Gastrocnemius medialis (tissue), 4 donors: ENCODE results near the gene MARK3. TPM values are rescaled to one million over a fixed set of nuclear protein-coding genes. Genes with fewer than 3 reads are reported as not detected.

Experiments used
- ATAC-seq, 2 donors: fragments of 150-250 bp; one replicate each; pipeline ENCODE4 v1.9.1; 2016
- DNase-seq, 2 donors: peaks; one replicate each; pipeline ENCODE4 v3.0.0-alpha.2; 2019
- H3K27ac ChIP-seq, 4 donors: fragments of 200-600 bp; sonication (generic); 1 replicate in 1 of 4; 2 replicates in 3 of 4; pipeline ENCODE4 v1.5.1; 2016 to 2018; ENCODE audit warnings: mild to moderate bottlenecking in 2 of 4, moderate library complexity in 1 of 4
- H3K27me3 ChIP-seq, 3 donors: fragments of 200-600 bp; sonication (generic) in 2 of 3; 1 replicate in 1 of 3; 2 replicates in 2 of 3; pipeline versions ENCODE4 v1.5.1 to v1.6.0; 2016 to 2019; ENCODE audit warnings: mild to moderate bottlenecking in 1 of 3, moderate library complexity in 1 of 3
- H3K36me3 ChIP-seq, 2 donors: fragments of 200-600 bp; sonication (generic) in 1 of 2; one replicate each; pipeline ENCODE4 v1.5.1; 2017 to 2018
- H3K4me1 ChIP-seq, 2 donors: fragments of 200-600 bp; sonication (generic) in 1 of 2; one replicate each; pipeline ENCODE4 v1.5.1; 2016 to 2017; ENCODE audit warnings: mild to moderate bottlenecking in 2 of 2
- H3K4me3 ChIP-seq, 4 donors: fragments of 200-600 bp; sonication (generic) in 3 of 4; 1 replicate in 1 of 4; 2 replicates in 3 of 4; pipeline ENCODE4 v1.5.1; 2016 to 2019; ENCODE audit warnings: mild to moderate bottlenecking in 2 of 4
- H3K9me3 ChIP-seq, 3 donors: fragments of 200-600 bp; sonication (generic) in 2 of 3; 1 replicate in 1 of 3; 2 replicates in 2 of 3; pipeline ENCODE4 v1.5.1; 2016 to 2019
- CTCF ChIP-seq, 5 experiments: fragments of 450-650 bp in 3 of 5; fragments of 200-600 bp in 2 of 5; sonication (generic) in 2 of 5; IDR thresholded peaks in 4 of 5; conservative IDR thresholded peaks in 1 of 5; 1 replicate in 4 of 5; 2 replicates in 1 of 5; pipeline ENCODE4 v1.5.1; 2016 to 2019; ENCODE audit warnings: antibody characterized with exemption in 5 of 5, mild to moderate bottlenecking in 3 of 5, moderate library complexity in 3 of 5
- POLR2A ChIP-seq, 2 donors: fragments of 450-650 bp; IDR thresholded peaks; one replicate each; pipeline ENCODE4 v1.6.1; 2017; ENCODE audit warnings: antibody characterized with exemption in 2 of 2, mild to moderate bottlenecking in 2 of 2, moderate library complexity in 2 of 2
- in situ Hi-C, 4 donors: fragments of 200-750 bp; cut with MboI; loops; one replicate each; pipeline versions ENCODE4 v1.15.0 to v1.8.0; 2017; ENCODE audit warnings: low sequenced_read_pairs in 4 of 4
- intact Hi-C: fragments of 100-400 bp; cut with DNase I; formaldehyde crosslinking; loops from one replicate; pipeline ENCODE4 v1.15.1; 2023; ENCODE audit warnings: low total_unique reads
- total RNA-seq, 4 donors: library from RNA; depleted of rRNA; stranded (reverse); fragments of >200 nt; gene quantifications; one replicate each; pipeline versions ENCODE4 v1.1.0 to v1.2.3, GENCODE V29; 2016

Gene MARK3
- total RNA-seq, 4 donors from 2014 or later = 60.2 to 73.1 (median 71.6) TPM

- in situ Hi-C loops (no loop called here), intact Hi-C loops (no loop called here)
- TF ChIP-seq POLR2A (IDR thresholded peaks at IDR 0.05) (no peak), CTCF (IDR thresholded peaks at IDR 0.05 in 4 of 5, conservative IDR thresholded peaks at IDR 0.05 in 1 of 5) (no peak)
- H3K9me3 ChIP-seq = no peaks in the 10 kb centered on the region
- peaks cover 49 to 50% of the 10 kb centered on the region in 2 donors for H3K4me1 ChIP-seq
- no peak overlapping the region for H3K4me3 ChIP-seq
- DNase-seq = no peak
- H3K27me3 ChIP-seq = no peaks in the 10 kb centered on the region
- H3K27ac ChIP-seq = peak overlapping the region in 3 of 4 donors; percentile 28 to 88 (median 35)
- no peak for ATAC-seq
- peaks cover 0 to 29% of the 10 kb centered on the region in 2 donors for H3K36me3 ChIP-seq
These were observed 106.5 kb downstream of the MARK3 start for GRCh38 chr14:103491691-103492090.

GRCh38 chr14:103492156-103492925 lies 107.1 kb downstream of the MARK3 start:
- no peak for DNase-seq
- Histone ChIP-seq H3K4me1 (peaks cover 47 to 55% of the 10 kb centered on the region in 2 donors), H3K27ac (peak overlapping the region; percentile 28 to 88 (median 42)), H3K9me3 (no peaks in the 10 kb centered on the region), H3K4me3 (no peak overlapping the region), H3K27me3 (no peaks in the 10 kb centered on the region), H3K36me3 (peaks cover 0 to 29% of the 10 kb centered on the region in 2 donors)
- no peak for ATAC-seq
- in situ Hi-C loops (no loop called here), intact Hi-C loops (no loop called here)
- TF ChIP-seq CTCF (IDR thresholded peaks at IDR 0.05 in 4 of 5, conservative IDR thresholded peaks at IDR 0.05 in 1 of 5) (no peak), POLR2A (IDR thresholded peaks at IDR 0.05) (no peak)

GRCh38 chr14:103495854-103496253 lies 110.6 kb downstream of the MARK3 start:
- ATAC-seq (peak in 1 of 2 donors; percentile 19), DNase-seq (no peak)
- Histone ChIP-seq H3K27me3 (no peaks in the 10 kb centered on the region), H3K27ac (peak overlapping the region; percentile 33 to 88 (median 40)), H3K4me3 (no peak overlapping the region), H3K36me3 (peaks cover 0 to 28% of the 10 kb centered on the region in 2 donors), H3K4me1 (peaks cover 31 to 33% of the 10 kb centered on the region in 2 donors), H3K9me3 (no peaks in the 10 kb centered on the region)
- TF ChIP-seq CTCF (IDR thresholded peaks at IDR 0.05 in 4 of 5, conservative IDR thresholded peaks at IDR 0.05 in 1 of 5) (no peak), POLR2A (IDR thresholded peaks at IDR 0.05) (no peak)
- in situ Hi-C loops (no loop called here), intact Hi-C loops (no loop called here)

- H3K4me1 ChIP-seq = peaks cover 28 to 29% of the 10 kb centered on the region in 2 donors
- H3K27me3 ChIP-seq = no peaks in the 10 kb centered on the region
- ATAC-seq (no peak), DNase-seq (no peak)
- H3K4me3 ChIP-seq = no peak overlapping the region
- peak overlapping the region; percentile 26 to 88 (median 35) for H3K27ac ChIP-seq
- TF ChIP-seq CTCF (IDR thresholded peaks at IDR 0.05 in 4 of 5, conservative IDR thresholded peaks at IDR 0.05 in 1 of 5) (no peak), POLR2A (IDR thresholded peaks at IDR 0.05) (no peak)
- in situ Hi-C loops = no loop called here
- intact Hi-C loops = no loop called here
- H3K36me3 ChIP-seq = peaks cover 0 to 21% of the 10 kb centered on the region in 2 donors
- no peaks in the 10 kb centered on the region for H3K9me3 ChIP-seq
These were observed 111.6 kb downstream of the MARK3 start for GRCh38 chr14:103496776-103497175.
